NCI-H345 treated with DMSO at 0.1 percent for 48 hours (cell line): Measurements from ENCODE around the gene IMMT.

Source experiments
- DNase-seq: peaks from one replicate; lab custom pipeline; 2025; ENCODE audit not compliant: unreplicated experiment; lab: John Stamatoyannopoulos, UW

Gene IMMT

GRCh38 chr2:86094229-86094628 is 101.0 kb downstream of the IMMT start:
- no peak for DNase-seq
